ENCODE data around the gene BFSP1. TPM values are rescaled to one million over a fixed set of nuclear protein-coding genes. Genes with fewer than 3 reads are reported as not detected.

Gene BFSP1
- total RNA-seq, 4 donors from 2014 or later = 1.5 to 5.1 (median 3.1) TPM

DNA sequence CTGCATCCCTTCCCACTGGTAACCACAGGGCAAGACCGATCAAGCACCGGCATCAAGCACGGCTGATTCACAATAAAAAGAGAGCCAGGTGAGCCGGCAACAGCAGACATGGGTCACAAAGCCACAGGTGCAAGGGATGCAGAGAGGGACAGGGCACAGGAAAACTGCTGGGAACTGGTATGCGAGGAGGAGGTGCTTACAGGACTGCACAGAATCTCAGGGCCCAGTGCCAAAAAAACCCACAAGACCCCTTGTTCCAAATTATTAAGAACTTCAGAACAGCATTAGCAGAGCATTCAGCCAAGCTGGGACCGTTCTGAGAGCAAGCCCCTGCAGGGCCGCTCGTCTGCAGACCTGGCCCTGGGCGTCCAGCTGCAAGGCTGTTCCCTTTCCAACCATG lies 35.4 kb downstream of the BFSP1 start:
- intact Hi-C loops (cut with DNase I; ENCODE audit: low total_unique reads) = no loop called here
- DNase-seq = no peak

GRCh38 chr20:17494201-17494600 lies 37.0 kb downstream of the BFSP1 start:
- H3K4me3 ChIP-seq = no peak overlapping the region
- no peaks in the 10 kb centered on the region for H3K36me3 ChIP-seq
- H3K27me3 ChIP-seq = no peaks in the 10 kb centered on the region
- intact Hi-C loops (cut with DNase I; ENCODE audit: low total_unique reads) = no loop called here
- H3K4me1 ChIP-seq = no peaks in the 10 kb centered on the region
- H3K9me3 ChIP-seq = no peaks in the 10 kb centered on the region
- no peak for DNase-seq
- no peak overlapping the region for H3K27ac ChIP-seq
- TF ChIP-seq CTCF (IDR thresholded peaks at IDR 0.05) (no peak), POLR2A (IDR thresholded peaks at IDR 0.05) (no peak)

More for the DNA sequence above, 35.4 kb downstream of the BFSP1 start:
- Histone ChIP-seq H3K27me3 (no peaks in the 10 kb centered on the region), H3K27ac (no peak overlapping the region), H3K4me1 (no peaks in the 10 kb centered on the region), H3K9me3 (no peaks in the 10 kb centered on the region), H3K4me3 (no peak overlapping the region), H3K36me3 (no peaks in the 10 kb centered on the region)
- TF ChIP-seq CTCF (IDR thresholded peaks at IDR 0.05) (no peak), POLR2A (IDR thresholded peaks at IDR 0.05) (no peak)

- Histone ChIP-seq H3K27ac (no peak overlapping the region), H3K4me3 (no peak overlapping the region), H3K36me3 (no peaks in the 10 kb centered on the region), H3K9me3 (no peaks in the 10 kb centered on the region), H3K4me1 (no peaks in the 10 kb centered on the region), H3K27me3 (no peaks in the 10 kb centered on the region)
- no peak for TF ChIP-seq POLR2A (IDR thresholded peaks at IDR 0.05)
- no peak for TF ChIP-seq CTCF (IDR thresholded peaks at IDR 0.05)
- no peak for DNase-seq
- intact Hi-C loops (cut with DNase I; ENCODE audit: low total_unique reads) = no loop called here
Measured at GRCh38 chr20:17493173-17493572, 38.0 kb downstream of the BFSP1 start.

GRCh38 chr20:17491488-17491887 lies 39.7 kb downstream of the BFSP1 start:
- no peak overlapping the region for H3K4me3 ChIP-seq
- no peaks in the 10 kb centered on the region for H3K27me3 ChIP-seq
- no peaks in the 10 kb centered on the region for H3K4me1 ChIP-seq
- TF ChIP-seq CTCF (IDR thresholded peaks at IDR 0.05) (no peak), POLR2A (IDR thresholded peaks at IDR 0.05) (no peak)
- intact Hi-C loops (cut with DNase I; ENCODE audit: low total_unique reads) = no loop called here
- H3K9me3 ChIP-seq = no peaks in the 10 kb centered on the region
- no peak for DNase-seq
- H3K27ac ChIP-seq = no peak overlapping the region
- H3K36me3 ChIP-seq = no peaks in the 10 kb centered on the region

- no peak for DNase-seq
- TF ChIP-seq POLR2A (IDR thresholded peaks at IDR 0.05) (no peak), CTCF (IDR thresholded peaks at IDR 0.05) (no peak)
- H3K9me3 ChIP-seq = no peaks in the 10 kb centered on the region
- H3K4me3 ChIP-seq = no peak overlapping the region
- H3K27me3 ChIP-seq = no peaks in the 10 kb centered on the region
- H3K27ac ChIP-seq = no peak overlapping the region
- intact Hi-C loops (cut with DNase I; ENCODE audit: low total_unique reads) = no loop called here
- no peaks in the 10 kb centered on the region for H3K4me1 ChIP-seq
- no peaks in the 10 kb centered on the region for H3K36me3 ChIP-seq
Measured at GRCh38 chr20:17491041-17491440, 40.1 kb downstream of the BFSP1 start.
